CD4-positive, alpha-beta T cell treated with Interleukin-6 for 4 hours (primary cell): ENCODE results near the gene STAC3.

Experiments
- DNase-seq: peaks from one replicate; pipeline ENCODE4 v3.0.0-alpha.2; 2020; ENCODE audit warnings: mixed read lengths

The STAC3 gene

GRCh38 chr12:57254506-57255280 is 3.7 kb upstream of the STAC3 start:
- no peak for DNase-seq

- no peak for DNase-seq
These were observed 446 bp downstream of the STAC3 start for GRCh38 chr12:57250541-57250940.

DNA sequence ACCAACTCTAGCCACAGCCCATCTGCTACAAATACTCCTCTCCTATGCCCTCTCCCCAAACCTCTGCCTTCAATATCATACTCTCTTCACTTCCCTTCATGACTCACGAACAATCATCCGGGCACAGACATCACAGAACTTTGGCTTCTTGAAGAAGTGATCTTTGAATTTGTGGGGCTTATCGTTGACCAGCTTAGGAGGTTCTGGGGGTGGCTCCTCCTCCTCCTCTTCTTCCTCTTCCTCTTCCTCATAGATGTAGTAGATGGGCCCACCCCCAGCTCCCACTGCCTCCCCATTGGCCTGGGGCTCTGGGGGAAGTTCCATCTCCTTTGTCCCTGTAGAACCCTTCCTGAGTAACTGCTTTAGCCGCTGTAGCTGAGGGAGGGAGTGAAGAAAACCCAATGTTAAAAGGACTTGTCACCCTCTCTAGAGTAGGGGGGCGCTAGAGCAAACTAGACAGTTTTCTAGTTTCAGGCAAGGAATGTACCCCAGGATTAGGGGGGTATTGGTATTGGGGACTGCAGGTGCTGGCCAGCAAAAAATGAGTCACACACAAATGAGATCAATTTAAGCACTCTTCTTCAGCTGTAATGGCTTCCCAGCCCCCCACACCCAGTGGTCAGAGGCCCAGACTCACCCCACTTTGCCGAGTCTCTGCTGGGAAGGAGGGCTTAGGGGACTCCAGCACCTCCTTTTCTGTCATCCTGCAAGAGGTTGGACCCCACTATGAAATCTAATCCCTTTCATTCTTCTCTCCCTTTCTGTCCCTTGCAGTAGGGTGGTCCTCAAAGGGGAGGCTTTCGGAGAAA is 1.8 kb downstream of the STAC3 start:
- no peak for DNase-seq

DNA sequence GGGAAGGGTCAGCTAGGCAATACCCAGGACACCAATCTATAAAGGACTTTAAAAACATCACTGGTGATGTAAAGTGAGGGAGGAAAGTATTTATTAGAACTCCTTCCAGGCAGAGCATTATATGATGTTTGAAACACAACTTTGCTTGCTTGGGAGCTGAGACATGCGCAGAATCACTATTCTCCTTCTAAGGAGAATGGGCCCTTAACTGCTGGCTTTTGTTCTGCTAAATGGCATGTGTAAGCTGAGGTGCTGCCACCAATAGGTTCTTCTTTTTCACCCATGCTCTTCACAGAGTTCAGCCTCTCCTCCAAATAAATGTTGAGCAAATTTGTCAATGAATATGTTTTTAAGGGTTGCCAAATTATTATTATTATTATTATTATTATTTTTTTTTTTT is 3.9 kb downstream of the STAC3 start:
- DNase-seq, result no peak

GRCh38 chr12:57244312-57244696 is 6.7 kb downstream of the STAC3 start:
- DNase-seq, result no peak

GRCh38 chr12:57243521-57244311 is 7.3 kb downstream of the STAC3 start:
- DNase-seq, result peak; percentile 86

- peak; percentile 75 for DNase-seq
These were observed 8.1 kb downstream of the STAC3 start for GRCh38 chr12:57242691-57243454.

DNA sequence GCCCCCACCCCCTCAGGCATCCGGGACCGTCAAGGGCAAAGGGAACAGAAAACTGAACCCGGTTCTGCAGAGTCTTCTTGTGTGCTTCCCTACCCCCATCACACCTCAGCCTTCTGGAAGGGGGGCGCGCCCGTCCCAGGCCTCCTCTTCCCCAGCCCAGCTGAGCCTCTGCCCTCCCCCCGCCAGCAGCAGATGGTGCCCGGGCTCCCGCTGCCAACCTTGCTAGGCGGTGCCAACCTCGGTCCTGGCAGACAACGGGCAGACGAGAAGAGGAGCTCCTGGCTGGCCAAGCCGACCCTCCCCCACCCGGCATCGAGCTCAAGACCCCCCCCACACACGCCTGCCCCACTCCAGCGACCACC is 8.7 kb downstream of the STAC3 start:
- no peak for DNase-seq

DNA sequence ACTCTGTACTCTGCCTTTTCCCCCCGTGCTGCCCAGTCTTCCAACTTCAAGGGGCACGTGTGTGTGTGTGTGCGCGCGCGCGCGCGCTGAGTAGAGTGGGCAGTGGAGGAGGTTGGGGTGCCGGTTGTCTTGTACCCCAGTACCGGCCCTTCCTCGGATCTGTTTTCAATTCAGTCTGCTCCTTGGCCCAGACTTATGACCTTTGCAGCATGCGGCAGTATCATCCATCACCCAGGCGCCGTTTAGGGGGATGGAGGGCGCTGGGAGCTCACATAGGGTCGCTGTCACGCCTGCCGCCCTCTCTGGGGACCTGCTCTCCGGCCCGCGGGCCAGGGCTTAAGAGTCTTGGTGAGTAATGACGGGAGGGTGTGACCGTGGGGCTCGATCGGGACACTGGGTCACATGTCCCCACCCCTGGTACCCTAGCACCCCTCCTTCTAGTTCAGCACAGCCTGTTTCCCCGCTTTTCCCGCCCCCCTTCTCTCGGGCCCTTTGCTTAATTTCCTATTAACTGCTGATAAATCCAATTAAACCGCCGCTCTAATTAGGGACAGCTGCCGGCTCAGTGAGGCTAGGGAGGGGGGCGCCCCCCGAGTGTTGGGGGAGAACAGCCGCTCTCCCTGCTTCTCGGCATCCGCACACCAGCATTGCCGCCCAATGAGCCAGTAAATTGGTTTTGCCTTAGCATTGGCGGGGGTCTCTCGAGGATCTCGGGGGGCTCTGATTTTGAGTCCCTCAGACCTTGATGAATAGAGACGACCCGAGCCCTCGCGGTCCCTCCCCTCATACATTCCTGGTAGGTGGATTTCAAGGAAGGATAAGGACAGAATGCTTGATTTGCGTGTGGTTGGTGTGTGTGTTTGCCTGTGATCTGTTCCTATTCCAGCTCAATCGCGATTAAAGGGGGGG is 9.3 kb downstream of the STAC3 start:
- DNase-seq, result no peak

GRCh38 chr12:57240926-57241401 is 10.0 kb downstream of the STAC3 start:
- no peak for DNase-seq

- peak; percentile 87 for DNase-seq
These were observed 10.7 kb downstream of the STAC3 start for GRCh38 chr12:57240066-57240921.

GRCh38 chr12:57239587-57240065 is 11.4 kb downstream of the STAC3 start:
- no peak for DNase-seq

DNA sequence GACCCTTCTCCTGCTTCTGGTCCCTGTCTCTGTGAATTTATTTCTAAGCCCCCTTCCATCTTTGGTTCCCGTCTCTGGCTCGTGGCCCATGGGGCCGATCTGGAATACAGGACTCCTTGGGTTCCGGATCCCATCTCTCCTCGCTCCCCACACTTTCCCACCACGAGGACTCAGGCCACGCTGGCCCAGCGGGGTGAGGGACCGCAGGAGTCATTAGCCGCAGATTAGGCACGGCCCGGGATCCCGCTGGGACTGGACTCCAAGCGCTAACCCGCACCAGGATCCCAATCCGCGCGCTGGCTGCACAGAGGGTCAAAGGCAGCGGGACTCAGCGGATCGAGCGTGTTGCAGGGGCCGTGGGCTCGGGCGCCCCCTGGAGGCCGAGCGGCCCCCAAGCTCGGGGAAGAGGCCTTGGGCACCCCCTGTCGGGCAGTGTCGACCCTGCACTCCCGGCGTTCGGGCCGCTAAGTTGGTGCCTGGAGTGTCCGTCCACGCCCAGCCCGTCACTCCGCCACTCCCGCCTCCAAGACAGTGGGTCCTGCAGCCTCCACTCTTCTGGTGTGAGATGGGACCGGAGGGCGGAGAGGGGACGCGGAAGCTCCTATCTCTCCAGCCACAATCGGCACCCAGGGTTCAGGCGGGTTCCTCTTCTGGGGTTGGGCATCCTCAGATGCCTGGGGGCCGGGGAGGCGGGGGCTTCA is 12.0 kb downstream of the STAC3 start:
- DNase-seq, result peak; percentile 89

GRCh38 chr12:57237932-57238853 is 12.8 kb downstream of the STAC3 start:
- DNase-seq, result peak; percentile 59

DNA sequence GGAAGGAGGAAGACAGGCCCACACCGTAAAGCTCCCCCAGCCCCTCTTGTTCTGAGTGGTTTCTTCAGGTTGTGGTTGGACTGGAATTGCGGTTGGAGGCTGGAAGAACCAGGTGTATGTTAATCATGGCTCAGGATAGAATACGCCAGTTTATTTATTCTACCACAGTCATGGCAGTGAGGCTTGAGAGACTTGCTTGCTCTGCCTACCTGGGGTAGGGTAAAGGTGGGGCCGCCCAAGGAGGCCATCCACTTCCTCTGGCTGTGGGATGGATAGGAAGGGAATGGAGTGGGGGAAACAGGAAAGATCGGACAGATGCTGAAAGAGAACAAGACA is 13.4 kb downstream of the STAC3 start:
- DNase-seq, result no peak

- no peak for DNase-seq
These were observed 13.9 kb downstream of the STAC3 start for GRCh38 chr12:57236925-57237595.

DNA sequence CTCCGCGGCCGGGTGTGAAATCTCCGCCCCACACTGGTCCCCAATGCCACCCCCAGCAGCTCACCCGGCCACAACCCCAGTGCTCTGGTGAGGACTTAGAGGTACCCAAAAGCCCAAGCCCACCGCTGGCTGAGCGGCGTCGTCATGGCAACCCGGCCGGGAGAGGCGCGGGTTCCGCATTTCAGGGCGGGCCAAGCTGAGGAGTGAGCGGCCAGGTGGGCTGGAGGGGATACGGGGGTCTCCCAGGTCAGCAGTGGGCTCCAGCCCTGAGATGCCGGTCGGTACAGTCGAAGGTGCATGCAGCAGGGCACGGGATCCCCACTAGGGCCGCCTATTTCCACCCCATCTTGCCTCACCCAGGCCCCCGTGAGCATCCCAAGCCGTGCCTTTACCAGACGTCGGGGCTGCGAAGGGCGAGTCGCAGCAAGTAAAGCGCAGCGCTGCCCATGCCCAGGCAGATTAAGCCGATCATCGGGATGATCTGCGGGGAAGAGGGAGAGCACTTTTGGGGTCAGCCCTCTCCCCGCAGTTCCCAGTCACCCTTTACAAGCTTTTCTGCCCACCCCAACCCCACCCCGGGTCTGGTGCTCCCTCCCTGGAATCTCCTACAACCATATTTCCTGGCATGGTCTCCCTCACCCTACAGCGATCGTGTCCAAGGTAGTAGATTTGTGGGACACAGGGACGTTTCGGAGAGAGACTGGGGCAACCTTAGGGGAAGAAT is 14.6 kb downstream of the STAC3 start:
- no peak for DNase-seq
